HCT116 (cell line): ENCODE results near the gene WDR27. TPM values are rescaled to one million over a fixed set of nuclear protein-coding genes. Genes with fewer than 3 reads are reported as not detected.

Experiments
- ATAC-seq: fragments of 200-7000 bp; cut with Tn5 transposase; 2 replicates; pipeline ENCODE4 v1.9.1; 2020; ENCODE audit warnings: mild to moderate bottlenecking, moderate library complexity
- BruUV-seq: library from RNA; stranded (reverse); fragments of 400-500 nt; replicated peaks from 2 replicates; lab custom pipeline; 2021; lab: Mats Ljungman, UMichigan
- CTCF ChIA-PET: fragments of 300-600 bp; sonication (Branson Sonifier 250); formaldehyde crosslinking; loops from one replicate; lab custom pipeline; 2021; ENCODE audit warnings: antibody characterized with exemption; lab: Charles Lee
- POLR2A ChIA-PET: fragments of 300-600, 350-600 bp; sonication (Branson Sonifier 250); formaldehyde crosslinking; loops from one replicate; lab custom pipeline; 2021; ENCODE audit warnings: antibody characterized with exemption; lab: Charles Lee
- RAD21 ChIA-PET, 2 experiments: fragments of 300-600 bp; sonication (Branson Sonifier 250); formaldehyde crosslinking; loops; one replicate each; lab custom pipeline; 2023; ENCODE audit warnings: low total read pairs in 2 of 2; ENCODE audit not compliant: uncharacterized antibody in 2 of 2, unreplicated experiment in 2 of 2, low non-redundant PET in 1 of 2; lab: Charles Lee
- DNase-seq: peaks from one replicate; pipeline ENCODE4 v3.0.0-alpha.2; 2010; ENCODE audit warnings: low read depth, low spot score
- H2AFZ ChIP-seq: fragments of 200-600 bp; shearing (Covaris generic), sonication (generic); 2 replicates; pipeline ENCODE4 v1.6.1; 2017; ENCODE audit warnings: low read depth, mixed run types, mixed read lengths, antibody characterized with exemption, low read length; ENCODE audit not compliant: poor library complexity, severe bottlenecking
- H3K27ac ChIP-seq: 2 replicates; pipeline ENCODE4 v1.5.1; 2012; ENCODE audit warnings: low read depth, low read length
- H3K27me3 ChIP-seq: fragments of 200-600 bp; sonication (generic); 2 replicates; pipeline ENCODE4 v1.6.1; 2016; ENCODE audit warnings: mixed run types, low read length, mixed read lengths; ENCODE audit not compliant: insufficient read depth
- H3K36me3 ChIP-seq, 2 experiments: fragments of 200-500 bp in 1 of 2; fragments of 200-600 bp in 1 of 2; sonication (Bioruptor generic) in 1 of 2; sonication (generic) in 1 of 2; 2 replicates each; pipeline versions ENCODE4 v1.5.1 to v1.6.1; 2014 to 2016; ENCODE audit warnings: low read length in 2 of 2, inconsistent platforms in 1 of 2, mixed read lengths in 1 of 2, mixed run types in 1 of 2; ENCODE audit not compliant: insufficient read depth in 2 of 2, control insufficient read depth in 1 of 2
- H3K4me1 ChIP-seq, 2 experiments: fragments of 200-600 bp in 1 of 2; sonication (generic) in 1 of 2; 2 replicates each; pipeline versions ENCODE4 v1.5.1 to v1.6.1; 2012 to 2017; ENCODE audit warnings: low read length in 2 of 2, inconsistent platforms in 1 of 2, mild to moderate bottlenecking in 1 of 2, mixed read lengths in 1 of 2, mixed run types in 1 of 2, moderate library complexity in 1 of 2; ENCODE audit not compliant: insufficient read depth in 2 of 2, control insufficient read depth in 1 of 2
- H3K4me2 ChIP-seq: fragments of 200-600 bp; sonication (generic); 2 replicates; pipeline ENCODE4 v1.6.1; 2017; ENCODE audit warnings: mixed run types, low read length, mixed read lengths
- H3K4me3 ChIP-seq, 2 experiments: fragments of 200-600 bp in 1 of 2; sonication (generic) in 1 of 2; replicated peaks in 1 of 2; 2 replicates each; pipeline ENCODE4 v1.5.1; 2011 to 2016; ENCODE audit warnings: low read length in 2 of 2, control low read depth in 1 of 2, low read depth in 1 of 2, mild to moderate bottlenecking in 1 of 2, mixed read lengths in 1 of 2, mixed run types in 1 of 2
- H3K79me2 ChIP-seq: fragments of 200-600 bp; sonication (generic); 2 replicates; pipeline ENCODE4 v1.6.1; 2017; ENCODE audit warnings: mild to moderate bottlenecking, mixed run types, low read length, moderate library complexity, mixed read lengths; ENCODE audit not compliant: insufficient read depth
- H3K9ac ChIP-seq: fragments of 200-600 bp; sonication (generic); 2 replicates; pipeline ENCODE4 v1.6.1; 2016; ENCODE audit warnings: low read length, mixed read lengths
- H3K9me2 ChIP-seq: fragments of 200-600 bp; sonication (generic), shearing (Covaris generic); 2 replicates; pipeline ENCODE4 v1.6.1; 2017; ENCODE audit warnings: mixed run types, mild to moderate bottlenecking, moderate library complexity; ENCODE audit not compliant: insufficient read depth
- H3K9me3 ChIP-seq, 2 experiments: fragments of 200-500 bp in 1 of 2; fragments of 200-600 bp in 1 of 2; sonication (Bioruptor generic) in 1 of 2; sonication (generic) in 1 of 2; 2 replicates each; pipeline ENCODE4 v1.6.1; 2014 to 2017; ENCODE audit warnings: low read length in 2 of 2, mixed read lengths in 2 of 2, inconsistent platforms in 1 of 2, low read depth in 1 of 2, mild to moderate bottlenecking in 1 of 2, mixed run types in 1 of 2, moderate library complexity in 1 of 2; ENCODE audit not compliant: control insufficient read depth in 1 of 2, insufficient read depth in 1 of 2
- H4K20me1 ChIP-seq: fragments of 200-600 bp; sonication (generic), shearing (Covaris generic); 2 replicates; pipeline ENCODE4 v1.6.1; 2017; ENCODE audit warnings: mixed run types, mild to moderate bottlenecking, moderate library complexity; ENCODE audit not compliant: insufficient read depth
- CEBPB ChIP-seq: IDR thresholded peaks from 2 replicates; pipeline ENCODE4 v1.6.1; 2012; ENCODE audit warnings: low read depth
- CTCF ChIP-seq, 3 experiments: fragments of 200-600 bp in 1 of 3; sonication (generic) in 1 of 3; IDR thresholded peaks in 2 of 3; conservative IDR thresholded peaks in 1 of 3; 2 replicates each; pipeline ENCODE4 v1.5.1; 2012 to 2017; ENCODE audit warnings: low read depth in 2 of 3, low read length in 2 of 3, antibody characterized with exemption in 1 of 3, borderline replicate concordance in 1 of 3, control low read depth in 1 of 3, mild to moderate bottlenecking in 1 of 3, mixed read lengths in 1 of 3, mixed run types in 1 of 3, moderate library complexity in 1 of 3; ENCODE audit not compliant: insufficient read depth in 1 of 3
- EGR1 ChIP-seq: IDR thresholded peaks from 2 replicates; pipeline ENCODE4 v1.6.1; 2012; ENCODE audit warnings: low read depth
- ELF1 ChIP-seq: IDR thresholded peaks from 2 replicates; pipeline ENCODE4 v1.6.1; 2012; ENCODE audit warnings: low read depth, borderline replicate concordance
- EZH2 ChIP-seq: fragments of 200-600 bp; sonication (generic); IDR thresholded peaks from 2 replicates; pipeline ENCODE4 v1.6.1; 2017; ENCODE audit warnings: antibody characterized with exemption, mixed run types
- EZH2phosphoT487 ChIP-seq: fragments of 200-600 bp; IDR thresholded peaks from 2 replicates; pipeline ENCODE4 v1.6.1; 2018; ENCODE audit warnings: antibody characterized with exemption, borderline replicate concordance
- FOSL1 ChIP-seq: IDR thresholded peaks from 2 replicates; pipeline ENCODE4 v1.6.1; 2012; ENCODE audit warnings: low read depth
- POLR2A ChIP-seq: IDR thresholded peaks from 2 replicates; pipeline ENCODE4 v1.7.0; 2011; ENCODE audit warnings: borderline replicate concordance; ENCODE audit not compliant: insufficient read depth, insufficient read length; ENCODE audit errors: extremely low read depth
- POLR2AphosphoS5 ChIP-seq: IDR thresholded peaks from 2 replicates; pipeline ENCODE4 v1.6.1; 2011; ENCODE audit warnings: mild to moderate bottlenecking, low read depth, low read length, moderate library complexity
- RAD21 ChIP-seq: IDR thresholded peaks from 2 replicates; pipeline ENCODE4 v1.6.1; 2012; ENCODE audit warnings: low read depth, mild to moderate bottlenecking
- SIN3A ChIP-seq: IDR thresholded peaks from 2 replicates; pipeline ENCODE4 v1.6.1; 2012; ENCODE audit warnings: low read depth
- SRF ChIP-seq: IDR thresholded peaks from 2 replicates; pipeline ENCODE4 v1.6.1; 2012; ENCODE audit warnings: low read depth
- ZNF274 ChIP-seq: fragments of 200-500 bp; sonication (Bioruptor generic); IDR thresholded peaks from 2 replicates; pipeline ENCODE4 v1.6.1; 2014; ENCODE audit warnings: mild to moderate bottlenecking, low read depth, low read length, inconsistent platforms
- intact Hi-C: fragments of 100-400 bp; cut with micrococcal nuclease; formaldehyde crosslinking; loops from 2 replicates; pipeline ENCODE4 v1.10.0; 2022
- total RNA-seq: library from RNA; stranded (reverse); gene quantifications from one replicate; pipeline ENCODE4 v1.2.1, GENCODE V29; 2021; ENCODE audit not compliant: unreplicated experiment
- TF ChIP-seq, protein P1 (sequence below): IDR thresholded peaks from 2 replicates; pipeline ENCODE4 v1.6.1; 2012
- TF ChIP-seq, protein P2 (sequence below): IDR thresholded peaks from 2 replicates; pipeline ENCODE4 v1.6.1; 2011; ENCODE audit warnings: mild to moderate bottlenecking, low read length, moderate library complexity; ENCODE audit not compliant: insufficient replicate concordance; ENCODE audit errors: extremely low read depth

WDR27 gene
- total RNA-seq, 1 experiment from 2014 or later: 60.6 TPM

- DNase-seq (no peak), ATAC-seq (no peak)
- Histone ChIP-seq H3K27me3 (no peaks in the 10 kb centered on the region), H3K9me3 (peaks cover 0 to 7% of the 10 kb centered on the region in 2 experiments; a peak in 2 of 4 replicates), H3K4me1 (peaks cover 0 to 8% of the 10 kb centered on the region in 2 experiments; a peak in 1 of 4 replicates), H3K9ac (no peak overlapping the region), H3K4me3 (no peak overlapping the region), H3K9me2 (no peaks in the 10 kb centered on the region), H2AFZ (no peak overlapping the region), H3K79me2 (peaks cover 36% of the 10 kb centered on the region), H3K36me3 (peaks cover 0 to 20% of the 10 kb centered on the region in 2 experiments; a peak in 2 of 4 replicates), H3K4me2 (no peak overlapping the region), H3K27ac (no peak overlapping the region), H4K20me1 (no peaks in the 10 kb centered on the region)
- ChIA-PET POLR2A (no interaction called here), RAD21 (no interaction called here), CTCF (no interaction called here)
- intact Hi-C loops: no loop called here
- no peak for TF ChIP-seq FOSL1
- TF ChIP-seq, protein P1, sequence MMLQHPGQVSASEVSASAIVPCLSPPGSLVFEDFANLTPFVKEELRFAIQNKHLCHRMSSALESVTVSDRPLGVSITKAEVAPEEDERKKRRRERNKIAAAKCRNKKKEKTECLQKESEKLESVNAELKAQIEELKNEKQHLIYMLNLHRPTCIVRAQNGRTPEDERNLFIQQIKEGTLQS: no peak
- BruUV-seq: no TSS peak
Observed at GRCh38 chr6:169685860-169686259, 16.0 kb downstream of the WDR27 start.

- no peak overlapping the region for H3K4me3 ChIP-seq
- DNase-seq: no peak
- no peaks in the 10 kb centered on the region for H3K9me2 ChIP-seq
- ChIA-PET RAD21 (no interaction called here), POLR2A (no interaction called here), CTCF (no interaction called here)
- H2AFZ ChIP-seq: no peak overlapping the region
- BruUV-seq: no TSS peak
- peaks cover 0 to 20% of the 10 kb centered on the region in 2 experiments; a peak in 2 of 4 replicates for H3K36me3 ChIP-seq
- no peak overlapping the region for H3K4me2 ChIP-seq
- H3K9me3 ChIP-seq: peaks cover 0 to 7% of the 10 kb centered on the region in 2 experiments; a peak in 2 of 4 replicates
- intact Hi-C loops: no loop called here
- H3K4me1 ChIP-seq: no peaks in the 10 kb centered on the region
- no peak for ATAC-seq
- no peak for TF ChIP-seq ZNF274
- no peak for TF ChIP-seq CTCF (IDR thresholded peaks at IDR 0.05 in 2 of 3, conservative IDR thresholded peaks at IDR 0.05 in 1 of 3; ENCODE audit: borderline replicate concordance in 1 of 3, insufficient read depth in 1 of 3, low read depth in 2 of 3, low read length in 2 of 3)
- no peak for TF ChIP-seq POLR2AphosphoS5
- TF ChIP-seq FOSL1: no peak
- no peak for TF ChIP-seq POLR2A
- TF ChIP-seq SIN3A: no peak
- TF ChIP-seq, protein P1: no peak
- no peak for TF ChIP-seq EGR1
- no peak for TF ChIP-seq SRF
- TF ChIP-seq CEBPB: no peak
- TF ChIP-seq ELF1: no peak
- no peak for TF ChIP-seq RAD21
- TF ChIP-seq, protein P2, sequence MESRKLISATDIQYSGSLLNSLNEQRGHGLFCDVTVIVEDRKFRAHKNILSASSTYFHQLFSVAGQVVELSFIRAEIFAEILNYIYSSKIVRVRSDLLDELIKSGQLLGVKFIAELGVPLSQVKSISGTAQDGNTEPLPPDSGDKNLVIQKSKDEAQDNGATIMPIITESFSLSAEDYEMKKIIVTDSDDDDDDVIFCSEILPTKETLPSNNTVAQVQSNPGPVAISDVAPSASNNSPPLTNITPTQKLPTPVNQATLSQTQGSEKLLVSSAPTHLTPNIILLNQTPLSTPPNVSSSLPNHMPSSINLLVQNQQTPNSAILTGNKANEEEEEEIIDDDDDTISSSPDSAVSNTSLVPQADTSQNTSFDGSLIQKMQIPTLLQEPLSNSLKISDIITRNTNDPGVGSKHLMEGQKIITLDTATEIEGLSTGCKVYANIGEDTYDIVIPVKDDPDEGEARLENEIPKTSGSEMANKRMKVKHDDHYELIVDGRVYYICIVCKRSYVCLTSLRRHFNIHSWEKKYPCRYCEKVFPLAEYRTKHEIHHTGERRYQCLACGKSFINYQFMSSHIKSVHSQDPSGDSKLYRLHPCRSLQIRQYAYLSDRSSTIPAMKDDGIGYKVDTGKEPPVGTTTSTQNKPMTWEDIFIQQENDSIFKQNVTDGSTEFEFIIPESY: no peak
- TF ChIP-seq EZH2: no peak
- TF ChIP-seq EZH2phosphoT487: no peak
- peaks cover 32% of the 10 kb centered on the region for H3K79me2 ChIP-seq
- H3K27me3 ChIP-seq: no peaks in the 10 kb centered on the region
- H3K27ac ChIP-seq: no peak overlapping the region
- H4K20me1 ChIP-seq: no peaks in the 10 kb centered on the region
- H3K9ac ChIP-seq: no peak overlapping the region
Observed at GRCh38 chr6:169684056-169684455, 17.8 kb downstream of the WDR27 start.
